NCI-H146 (cell line): ENCODE measurements around the gene UTS2R.
"Not testable (repeated sequence)": the region's sequence is repeated elsewhere in the genome, so short reads cannot be mapped to it uniquely, and the experiment has no call there.

Source experiments
- DNase-seq: peaks from one replicate; lab custom pipeline; 2025; lab: John Stamatoyannopoulos, UW

The UTS2R gene

DNA sequence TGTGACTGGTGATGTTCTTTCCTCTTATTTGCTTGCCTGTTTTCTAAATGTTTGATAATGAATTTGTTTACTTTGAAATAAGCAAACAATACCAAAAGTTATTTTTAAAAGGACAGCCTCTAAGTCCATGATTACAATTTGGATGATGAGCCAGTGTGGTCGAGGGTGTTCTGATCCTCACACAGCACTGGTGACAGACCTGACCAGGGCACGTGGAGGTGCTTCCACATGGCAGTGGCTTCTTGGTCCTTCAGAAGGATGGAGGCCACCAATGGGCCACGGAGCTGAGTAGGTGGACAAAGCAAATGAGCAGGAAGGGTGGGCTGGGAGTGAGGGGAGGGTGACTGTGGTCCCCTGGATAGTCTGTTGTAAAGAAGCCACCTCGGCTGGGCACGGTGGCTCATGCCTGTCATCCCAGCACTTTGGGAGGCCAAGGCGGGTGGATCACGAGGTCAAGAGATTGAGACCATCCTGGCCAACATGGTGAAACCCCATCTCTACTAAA lies 16.7 kb upstream of the UTS2R start:
- DNase-seq: no peak

GRCh38 chr17:82355770-82356427 lies 15.7 kb upstream of the UTS2R start:
- no peak for DNase-seq

DNA sequence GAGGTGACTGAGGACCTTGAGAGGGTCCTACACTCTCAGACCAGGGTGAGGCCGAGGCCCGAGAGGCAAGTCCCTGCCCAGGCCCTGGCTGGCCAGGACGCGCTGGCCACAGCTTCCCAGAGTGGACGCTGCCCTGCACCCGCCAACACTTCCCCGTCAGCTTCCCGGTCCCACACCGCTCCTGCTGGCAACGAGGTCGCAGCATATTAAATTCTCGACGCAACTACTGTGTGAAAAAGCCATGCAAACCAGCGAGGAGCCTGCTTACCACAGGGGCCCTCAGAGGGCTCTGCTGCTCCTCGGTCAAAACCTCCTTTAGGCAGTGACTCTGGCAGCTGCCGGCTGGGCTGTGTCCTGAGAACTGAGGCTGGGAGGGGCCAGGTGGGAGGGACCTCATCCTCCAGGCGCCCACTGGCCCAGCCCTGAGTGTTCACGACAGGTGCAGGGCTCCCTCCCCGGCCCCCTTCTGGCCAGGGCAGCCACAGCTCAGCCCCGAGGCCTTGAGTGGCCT lies 14.7 kb upstream of the UTS2R start:
- peak; percentile 86 for DNase-seq

DNA sequence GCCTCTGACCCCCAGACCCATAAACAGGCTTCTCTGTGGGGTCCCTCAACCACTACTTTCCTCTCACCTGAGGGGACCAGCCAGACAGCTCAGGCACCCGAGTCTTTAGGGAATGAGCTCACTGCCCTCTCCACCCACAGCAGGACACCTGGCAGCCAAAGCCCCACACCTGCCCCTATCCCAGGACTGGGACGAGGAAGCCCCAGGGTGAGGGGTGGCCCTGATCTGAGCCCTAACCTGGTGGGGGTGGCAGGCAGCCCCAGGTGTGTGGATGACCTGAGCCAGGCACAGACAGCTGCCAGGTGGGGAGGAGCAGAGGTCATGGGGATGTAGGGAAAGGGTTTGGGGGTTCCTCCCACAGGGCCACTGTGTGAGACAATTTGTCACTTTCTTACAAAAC lies 14.2 kb upstream of the UTS2R start:
- peak; percentile 62 for DNase-seq

DNA sequence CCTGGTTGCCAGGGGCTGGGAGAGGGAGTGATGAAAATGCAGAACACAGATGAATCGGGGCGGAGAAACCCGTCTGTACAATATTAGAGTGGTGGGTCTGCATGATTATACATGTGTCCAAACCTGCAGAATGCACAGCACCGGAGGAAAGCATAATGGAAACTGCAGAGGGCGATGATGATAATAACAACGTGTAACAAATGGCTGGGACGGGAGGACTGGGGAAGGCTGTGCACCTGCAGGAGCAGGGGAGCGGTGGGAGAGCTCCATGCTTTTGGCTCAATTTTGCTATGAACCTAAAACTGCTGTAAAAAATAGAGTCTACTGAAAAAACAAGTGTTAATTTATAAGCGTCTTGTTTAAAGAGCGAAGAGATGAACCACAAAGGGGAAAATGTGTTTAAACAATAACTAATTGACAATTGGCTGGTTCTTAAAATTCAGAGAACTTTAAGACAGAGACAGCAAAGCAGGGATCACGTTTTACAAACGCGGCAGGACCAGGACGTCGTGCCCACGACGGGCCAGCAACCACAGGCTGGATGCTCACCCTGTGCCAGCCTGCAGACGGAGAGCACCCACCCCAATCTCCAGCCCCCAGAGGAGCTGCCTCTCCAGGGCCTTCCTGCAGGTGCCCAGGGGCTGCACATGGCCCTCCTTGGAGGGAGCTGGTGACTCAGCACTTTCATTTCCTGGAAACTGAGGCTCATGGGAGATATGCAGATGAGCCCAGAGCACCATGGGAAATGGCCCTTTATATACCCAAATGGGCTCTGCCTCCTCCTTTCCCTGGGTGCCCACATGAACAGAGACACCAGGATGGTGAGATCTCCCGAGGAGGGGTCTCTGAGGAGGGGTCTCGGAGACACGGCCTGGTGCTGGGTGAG lies 12.9 kb upstream of the UTS2R start, which contains the start of gene TEX19:
Gene TEX19 (plus strand): TSS at position 783 of the 886 bp plus-strand sequence. CDS start 2,904 bp downstream, outside the sequence.
- DNase-seq: peak; percentile 48

DNA sequence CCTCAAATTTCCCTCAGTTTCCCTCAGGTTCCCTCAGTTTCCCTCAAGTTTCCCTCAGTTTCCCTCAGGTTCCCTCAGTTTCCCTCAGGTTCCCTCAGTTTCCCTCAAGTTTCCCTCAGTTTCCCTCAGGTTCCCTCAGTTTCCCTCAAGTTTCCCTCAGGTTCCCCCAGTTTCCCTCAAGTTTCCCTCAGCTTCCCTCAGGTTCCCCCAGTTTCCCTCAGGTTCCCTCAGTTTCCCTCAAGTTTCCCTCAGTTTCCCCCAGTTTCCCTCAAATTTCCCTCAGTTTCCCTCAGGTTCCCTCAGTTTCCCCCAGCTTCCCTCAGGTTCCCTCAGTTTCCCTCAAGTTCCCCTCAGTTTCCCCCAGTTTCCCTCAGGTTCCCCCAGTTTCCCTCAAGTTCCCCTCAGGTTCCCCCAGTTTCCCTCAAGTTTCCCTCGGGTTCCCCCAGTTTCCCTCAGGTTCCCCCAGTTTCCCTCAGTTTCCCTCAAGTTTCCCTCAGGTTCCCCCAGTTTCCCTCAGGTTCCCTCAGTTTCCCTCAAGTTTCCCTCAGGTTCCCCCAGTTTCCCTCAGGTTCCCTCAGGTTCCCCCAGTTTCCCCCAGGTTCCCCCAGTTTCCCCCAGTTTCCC lies 12.0 kb upstream of the UTS2R start:
- not testable (repeated sequence) for DNase-seq

- no peak for DNase-seq
Measured at GRCh38 chr17:82361885-82362633, 9.5 kb upstream of the UTS2R start.

GRCh38 chr17:82365606-82366295 lies 5.8 kb upstream of the UTS2R start:
- peak; percentile 44 for DNase-seq

GRCh38 chr17:82366749-82367148 lies 4.8 kb upstream of the UTS2R start:
- peak; percentile 46 for DNase-seq

GRCh38 chr17:82367724-82368524 lies 3.6 kb upstream of the UTS2R start:
- peak; percentile 36 for DNase-seq

DNA sequence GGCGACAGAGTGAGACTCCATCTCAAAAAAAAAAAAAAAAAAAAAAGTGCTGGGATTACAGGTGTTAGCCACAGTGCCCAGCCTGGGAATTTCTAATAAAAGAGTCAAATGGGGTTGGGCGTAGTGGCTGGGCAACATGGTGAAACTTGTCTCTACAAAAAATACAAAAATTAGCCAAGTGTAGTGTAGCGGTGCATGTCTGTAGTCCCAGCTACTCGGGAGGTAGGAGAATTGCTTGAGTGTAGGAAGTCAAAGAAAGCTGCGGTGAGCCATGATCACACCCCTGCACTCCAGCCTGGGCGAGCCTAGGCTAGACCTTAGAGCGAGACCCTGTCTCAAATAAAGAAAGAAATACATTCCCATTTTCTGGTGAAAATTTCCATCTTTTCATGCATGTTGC lies 2.4 kb upstream of the UTS2R start:
- no peak for DNase-seq

DNA sequence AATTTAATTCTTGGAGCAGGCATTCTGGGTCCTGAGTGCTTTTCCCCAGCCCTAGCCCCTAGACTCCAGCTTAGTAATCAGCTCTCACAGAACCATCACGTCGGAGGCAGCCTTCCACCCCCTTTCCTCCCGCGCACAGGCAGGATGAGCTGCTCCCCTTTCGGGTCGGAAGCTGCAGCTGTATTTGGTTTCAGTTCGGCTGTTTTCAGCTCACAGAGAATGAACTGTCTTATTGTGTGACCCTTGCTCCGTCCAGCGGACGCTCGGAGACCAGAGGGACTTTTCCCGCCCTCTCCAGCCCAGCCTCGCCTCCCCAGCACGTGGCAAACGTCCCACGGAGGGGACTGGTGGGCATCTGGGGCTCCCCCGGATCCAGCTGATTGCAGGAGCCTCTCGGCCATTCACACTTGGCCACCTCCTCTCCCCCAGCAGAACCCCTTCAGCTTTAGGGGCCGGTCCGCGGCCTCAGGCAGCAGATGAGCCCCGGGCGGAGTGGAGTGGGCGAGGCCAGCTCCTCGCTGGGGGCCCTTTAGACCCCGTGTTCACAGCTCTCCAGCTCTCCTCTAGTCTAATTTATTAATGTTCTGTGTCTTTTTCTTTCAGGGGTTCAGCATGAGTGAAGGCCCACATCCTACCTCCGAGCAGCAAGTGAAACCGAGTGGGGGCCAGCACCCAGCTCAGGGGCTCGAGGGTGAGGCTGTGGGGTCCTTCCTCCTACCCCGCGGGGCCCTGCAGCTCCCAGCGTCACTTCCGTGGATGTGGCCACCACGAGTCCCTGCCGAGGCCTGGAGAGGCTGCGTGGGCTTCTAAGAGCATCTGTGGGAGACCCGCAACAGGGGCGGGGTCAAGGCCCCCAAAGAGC lies 863 bp upstream of the UTS2R start:
- no peak for DNase-seq

GRCh38 chr17:82372249-82373071 lies 895 bp downstream of the UTS2R start:
- DNase-seq: no peak

DNA sequence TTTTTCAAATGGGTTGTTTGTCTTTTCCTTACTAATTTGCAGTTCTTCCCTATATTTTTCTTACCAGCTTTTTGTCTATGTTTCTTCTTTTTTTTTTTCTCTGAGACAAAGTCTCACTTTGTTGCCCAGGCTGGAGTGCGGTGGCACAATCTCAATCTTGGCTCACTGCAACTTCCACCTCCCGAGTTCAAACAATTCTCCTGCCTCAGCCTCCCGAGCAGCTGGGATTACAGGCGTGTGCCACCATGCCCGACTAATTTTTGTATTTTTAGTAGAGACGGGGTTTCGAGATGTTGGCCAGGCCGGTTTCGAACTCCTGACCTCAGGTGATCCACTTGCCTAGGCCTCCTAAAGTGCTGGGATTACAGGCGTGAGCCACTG lies 1.5 kb downstream of the UTS2R start:
- not testable (repeated sequence) for DNase-seq

DNA sequence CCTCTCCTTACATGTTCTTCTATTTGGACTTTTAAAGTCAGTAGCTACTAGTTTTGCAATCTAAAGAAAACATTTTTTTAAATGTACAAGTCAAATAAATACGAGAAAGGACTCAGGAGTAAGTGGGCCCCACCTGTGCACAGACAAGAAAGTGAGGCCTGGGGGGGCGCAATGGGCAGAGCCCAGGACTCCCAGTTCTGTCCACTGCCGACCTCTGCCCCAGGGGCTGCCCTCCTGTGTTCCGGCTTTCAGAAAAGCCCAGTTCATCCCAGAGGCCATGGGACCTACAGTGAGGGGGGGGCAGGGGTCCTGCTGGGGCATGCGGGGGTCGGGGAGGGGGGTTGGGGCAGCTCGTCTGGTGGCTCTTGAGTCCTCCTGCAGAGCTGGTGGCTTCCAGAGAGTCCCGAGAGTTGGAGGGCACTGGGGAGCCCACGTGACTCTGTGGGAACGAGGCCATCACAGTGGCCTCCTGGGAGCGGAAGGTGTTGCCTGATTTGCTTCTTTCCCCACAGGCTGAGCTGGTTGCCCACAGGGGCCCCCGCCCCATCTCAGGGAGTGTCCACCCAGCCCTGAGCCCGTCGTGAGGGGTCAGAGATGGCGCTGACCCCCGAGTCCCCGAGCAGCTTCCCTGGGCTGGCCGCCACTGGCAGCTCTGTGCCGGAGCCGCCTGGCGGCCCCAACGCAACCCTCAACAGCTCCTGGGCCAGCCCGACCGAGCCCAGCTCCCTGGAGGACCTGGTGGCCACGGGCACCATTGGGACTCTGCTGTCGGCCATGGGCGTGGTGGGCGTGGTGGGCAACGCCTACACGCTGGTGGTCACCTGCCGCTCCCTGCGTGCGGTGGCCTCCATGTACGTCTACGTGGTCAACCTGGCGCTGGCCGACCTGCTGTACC lies 2.4 kb downstream of the UTS2R start:
- DNase-seq: no peak

DNA sequence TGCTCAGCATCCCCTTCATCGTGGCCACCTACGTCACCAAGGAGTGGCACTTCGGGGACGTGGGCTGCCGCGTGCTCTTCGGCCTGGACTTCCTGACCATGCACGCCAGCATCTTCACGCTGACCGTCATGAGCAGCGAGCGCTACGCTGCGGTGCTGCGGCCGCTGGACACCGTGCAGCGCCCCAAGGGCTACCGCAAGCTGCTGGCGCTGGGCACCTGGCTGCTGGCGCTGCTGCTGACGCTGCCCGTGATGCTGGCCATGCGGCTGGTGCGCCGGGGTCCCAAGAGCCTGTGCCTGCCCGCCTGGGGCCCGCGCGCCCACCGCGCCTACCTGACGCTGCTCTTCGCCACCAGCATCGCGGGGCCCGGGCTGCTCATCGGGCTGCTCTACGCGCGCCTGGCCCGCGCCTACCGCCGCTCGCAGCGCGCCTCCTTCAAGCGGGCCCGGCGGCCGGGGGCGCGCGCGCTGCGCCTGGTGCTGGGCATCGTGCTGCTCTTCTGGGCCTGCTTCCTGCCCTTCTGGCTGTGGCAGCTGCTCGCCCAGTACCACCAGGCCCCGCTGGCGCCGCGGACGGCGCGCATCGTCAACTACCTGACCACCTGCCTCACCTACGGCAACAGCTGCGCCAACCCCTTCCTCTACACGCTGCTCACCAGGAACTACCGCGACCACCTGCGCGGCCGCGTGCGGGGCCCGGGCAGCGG lies 3.2 kb downstream of the UTS2R start:
- DNase-seq: no peak
